H1 (cell line): ENCODE data around the gene C17orf113. TPM values are rescaled to one million over a fixed set of nuclear protein-coding genes. Genes with fewer than 3 reads are reported as not detected.

Experiments used
- CTCF ChIA-PET: fragments of 300-600 bp; sonication (Branson Sonifier 250); formaldehyde crosslinking; loops from one replicate; lab custom pipeline; 2021; ENCODE audit not compliant: partially characterized antibody; lab: Charles Lee
- POLR2A ChIA-PET: fragments of 300-600 bp; sonication (Branson Sonifier 250); formaldehyde crosslinking; loops from one replicate; lab custom pipeline; 2021; ENCODE audit warnings: inconsistent platforms; ENCODE audit not compliant: partially characterized antibody; lab: Charles Lee
- DNase-seq, 2 experiments: peaks; one replicate each; pipeline versions ENCODE4 v3.0.0 to v3.0.0-alpha.2; 2010 to 2022; ENCODE audit warnings: low spot score in 2 of 2, low read depth in 1 of 2, mixed read lengths in 1 of 2
- FAIRE-seq: peaks from 2 replicates; lab custom pipeline; 2011; peaks lifted over from hg19 to GRCh38; lab: Jason Lieb, UNC
- H2AFZ ChIP-seq: 2 replicates; pipeline ENCODE4 v1.8.1; 2012; ENCODE audit warnings: low read length, inconsistent platforms
- H2AK5ac ChIP-seq: 2 replicates; pipeline ENCODE4 v1.6.1; 2013; ENCODE audit warnings: low read depth, low read length
- H2BK120ac ChIP-seq: replicated peaks from 2 replicates; pipeline ENCODE3; 2013; ENCODE audit warnings: low read depth, low read length, inconsistent platforms
- H2BK12ac ChIP-seq: 2 replicates; pipeline ENCODE4 v1.6.1; 2013; ENCODE audit warnings: low read depth, low read length
- H2BK15ac ChIP-seq: 2 replicates; pipeline ENCODE4 v1.6.1; 2013; ENCODE audit warnings: low read length
- H2BK20ac ChIP-seq: 2 replicates; pipeline ENCODE4 v1.6.1; 2013; ENCODE audit warnings: low read length
- H2BK5ac ChIP-seq: 2 replicates; pipeline ENCODE4 v1.6.1; 2013; ENCODE audit warnings: low read depth, low read length
- H3K14ac ChIP-seq: 2 replicates; pipeline ENCODE4 v1.6.1; 2013; ENCODE audit warnings: inconsistent platforms; ENCODE audit not compliant: insufficient read length
- H3K18ac ChIP-seq: 2 replicates; pipeline ENCODE4 v1.6.1; 2013; ENCODE audit warnings: low read length; ENCODE audit errors: extremely low read depth
- H3K23ac ChIP-seq: 2 replicates; pipeline ENCODE4 v1.6.1; 2013; ENCODE audit warnings: inconsistent platforms; ENCODE audit not compliant: insufficient read length
- H3K23me2 ChIP-seq: 2 replicates; pipeline ENCODE4 v1.6.1; 2013; ENCODE audit warnings: low read depth, low read length
- H3K27ac ChIP-seq: 2 replicates; pipeline ENCODE4 v1.6.1; 2011; ENCODE audit warnings: low read depth, low read length, inconsistent platforms
- H3K27me3 ChIP-seq, 4 experiments: replicated peaks in 1 of 4; 1 replicate in 1 of 4; 2 replicates in 3 of 4; pipeline versions ENCODE4 v1.6.1 to v1.8.1; 2011 to 2013; ENCODE audit warnings: low read length in 3 of 4, mild to moderate bottlenecking in 3 of 4, inconsistent platforms in 2 of 4, mixed read lengths in 2 of 4, moderate library complexity in 1 of 4; ENCODE audit not compliant: control insufficient read depth in 3 of 4, insufficient read depth in 3 of 4; ENCODE audit errors: extremely low read depth in 1 of 4
- H3K36me3 ChIP-seq, 4 experiments: 2 replicates each; pipeline versions ENCODE4 v1.6.1 to v1.8.1; 2011 to 2013; ENCODE audit warnings: mild to moderate bottlenecking in 4 of 4, low read length in 3 of 4, moderate library complexity in 2 of 4, control low read depth in 1 of 4, inconsistent platforms in 1 of 4; ENCODE audit not compliant: insufficient read depth in 4 of 4, control insufficient read depth in 2 of 4
- H3K4ac ChIP-seq: replicated peaks from 2 replicates; pipeline ENCODE3; 2013; ENCODE audit warnings: low read length, low read depth, mixed read lengths, inconsistent platforms; ENCODE audit not compliant: insufficient read length
- H3K4me1 ChIP-seq, 4 experiments: replicated peaks in 1 of 4; 1 replicate in 1 of 4; 2 replicates in 3 of 4; pipeline versions ENCODE4 v1.6.1 to v1.8.1; 2011 to 2013; ENCODE audit warnings: low read length in 3 of 4, inconsistent platforms in 2 of 4, mixed read lengths in 1 of 4; ENCODE audit not compliant: insufficient read depth in 4 of 4, control insufficient read depth in 3 of 4
- H3K4me2 ChIP-seq, 2 experiments: 2 replicates each; pipeline versions ENCODE4 v1.6.1 to v1.8.1; 2011 to 2013; ENCODE audit warnings: low read depth in 2 of 2, low read length in 2 of 2, control low read depth in 1 of 2, inconsistent platforms in 1 of 2, mild to moderate bottlenecking in 1 of 2; ENCODE audit not compliant: insufficient read depth in 1 of 2
- H3K4me3 ChIP-seq, 4 experiments: fragments of 200-600, 300-600 bp in 1 of 4; sonication (generic), shearing (Covaris generic), sonication (Bioruptor Twin) in 1 of 4; 2 replicates each; pipeline versions ENCODE4 v1.5.1 to v1.8.1; 2011 to 2016; ENCODE audit warnings: low read length in 4 of 4, low read depth in 3 of 4, control low read depth in 2 of 4, inconsistent platforms in 2 of 4, mild to moderate bottlenecking in 2 of 4, mixed read lengths in 1 of 4, moderate library complexity in 1 of 4; ENCODE audit not compliant: insufficient read depth in 2 of 4; ENCODE audit errors: extremely low read depth in 1 of 4
- H3K56ac ChIP-seq: replicated peaks from 2 replicates; pipeline ENCODE3; 2013; ENCODE audit warnings: low read depth, mild to moderate bottlenecking, mixed read lengths, low read length, inconsistent platforms; ENCODE audit not compliant: insufficient read length
- H3K79me1 ChIP-seq: 2 replicates; pipeline ENCODE4 v1.6.1; 2013; ENCODE audit warnings: low read depth, low read length, control low read depth
- H3K79me2 ChIP-seq, 2 experiments: 2 replicates each; pipeline versions ENCODE4 v1.6.1 to v1.8.1; 2012 to 2013; ENCODE audit warnings: low read length in 2 of 2, mild to moderate bottlenecking in 2 of 2, inconsistent platforms in 1 of 2; ENCODE audit not compliant: insufficient read depth in 2 of 2, control insufficient read depth in 1 of 2
- H3K9ac ChIP-seq, 4 experiments: replicated peaks in 1 of 4; 1 replicate in 1 of 4; 2 replicates in 3 of 4; pipeline versions ENCODE4 v1.6.1 to v1.8.1; 2011 to 2013; ENCODE audit warnings: low read depth in 3 of 4, low read length in 3 of 4, control low read depth in 2 of 4, mild to moderate bottlenecking in 2 of 4, moderate library complexity in 2 of 4, inconsistent platforms in 1 of 4; ENCODE audit errors: extremely low read depth in 1 of 4
- H3K9me3 ChIP-seq, 2 experiments: 2 replicates each; pipeline versions ENCODE4 v1.6.1 to v1.8.1; 2012 to 2013; ENCODE audit warnings: mild to moderate bottlenecking in 2 of 2, moderate library complexity in 2 of 2, control low read depth in 1 of 2, inconsistent platforms in 1 of 2, low read depth in 1 of 2, low read length in 1 of 2, mixed read lengths in 1 of 2; ENCODE audit not compliant: insufficient read depth in 2 of 2
- H4K20me1 ChIP-seq, 2 experiments: replicated peaks in 1 of 2; 2 replicates each; pipeline versions ENCODE3 to v1.8.1; 2011 to 2013; ENCODE audit warnings: inconsistent platforms in 2 of 2, low read length in 2 of 2, mild to moderate bottlenecking in 1 of 2; ENCODE audit not compliant: insufficient read depth in 2 of 2, control insufficient read depth in 1 of 2
- H4K5ac ChIP-seq: 2 replicates; pipeline ENCODE4 v1.6.1; 2013; ENCODE audit warnings: low read length, low read depth, mixed read lengths, inconsistent platforms; ENCODE audit not compliant: insufficient read length
- H4K8ac ChIP-seq: 2 replicates; pipeline ENCODE4 v1.8.0; 2013; ENCODE audit warnings: mild to moderate bottlenecking, moderate library complexity, low read length, inconsistent platforms; ENCODE audit not compliant: insufficient read depth; ENCODE audit errors: extremely low read depth
- H4K91ac ChIP-seq: replicated peaks from 2 replicates; pipeline ENCODE3; 2013; ENCODE audit warnings: low read length, mixed read lengths, inconsistent platforms; ENCODE audit not compliant: insufficient read length
- BACH1 ChIP-seq: IDR thresholded peaks from 2 replicates; pipeline ENCODE4 v1.6.1; 2012; ENCODE audit warnings: low read length, improper control_type of control experiment
- BCL11A ChIP-seq, 2 experiments: IDR thresholded peaks; one replicate each; pipeline ENCODE4 v1.6.1; 2011; ENCODE audit warnings: low read depth in 2 of 2, low read length in 2 of 2, mild to moderate bottlenecking in 2 of 2
- CBX5 ChIP-seq: fragments of 300-800, 300-1000 bp; sonication (generic); IDR thresholded peaks from 2 replicates; pipeline ENCODE4 v1.7.1; 2016; ENCODE audit warnings: antibody characterized with exemption, low read length, low read depth
- CREB1 ChIP-seq: IDR thresholded peaks from 2 replicates; pipeline ENCODE4 v1.6.1; 2012; ENCODE audit warnings: inconsistent platforms
- EGR1 ChIP-seq: IDR thresholded peaks from 2 replicates; pipeline ENCODE4 v1.6.1; 2011; ENCODE audit warnings: low read depth, low read length, borderline replicate concordance
- FOSL1 ChIP-seq: IDR thresholded peaks from 2 replicates; pipeline ENCODE4 v1.6.1; 2011; ENCODE audit warnings: mild to moderate bottlenecking, low read depth, low read length, moderate library complexity; ENCODE audit not compliant: insufficient read depth
- PHF8 ChIP-seq: fragments of 200-600 bp; sonication (generic); conservative IDR thresholded peaks from 2 replicates; pipeline ENCODE4 v1.7.1; 2012; ENCODE audit warnings: low read depth, mild to moderate bottlenecking, inconsistent platforms, low read length, moderate library complexity
- RNF2 ChIP-seq: fragments of 200-900, 300-1000 bp; sonication (generic); IDR thresholded peaks from 2 replicates; pipeline ENCODE4 v1.7.1; 2016; ENCODE audit warnings: borderline replicate concordance, low read depth, mild to moderate bottlenecking, antibody characterized with exemption, low read length; ENCODE audit not compliant: poor library complexity, severe bottlenecking; ENCODE audit errors: missing control alignments
- RXRA ChIP-seq: IDR thresholded peaks from 2 replicates; pipeline ENCODE4 v1.6.1; 2011; ENCODE audit warnings: low read depth, mild to moderate bottlenecking, low read length, moderate library complexity; ENCODE audit not compliant: insufficient read depth
- TCF12 ChIP-seq: IDR thresholded peaks from 2 replicates; pipeline ENCODE4 v1.6.1; 2011; ENCODE audit warnings: low read depth, mild to moderate bottlenecking, low read length
- WGBS, 2 experiments: shearing (Covaris generic) in 1 of 2; methylation state at CpG; one replicate each; pipeline versions ENCODE4 v1.1.6 to v1.1.7; 2013 to 2015; ENCODE audit warnings: low lambda C conversion rate in 2 of 2, mixed read lengths in 2 of 2, inconsistent platforms in 1 of 2, low coverage in 1 of 2, missing lambda C conversion rate in 1 of 2; ENCODE audit not compliant: insufficient replicate concordance in 2 of 2, insufficient coverage in 1 of 2, insufficient read length in 1 of 2; ENCODE audit errors: extremely low coverage in 1 of 2, missing lambda C conversion rate in 1 of 2; 5-methylcytosine and 5-hydroxymethylcytosine counted together
- polyA plus RNA-seq, 7 experiments: library from polyadenylated mRNA; depleted of rRNA in 3 of 7; stranded (reverse) in 5 of 7; unstranded in 2 of 7; fragments of >200 nt in 5 of 7; fragments of 200-250 nt in 2 of 7; gene quantifications; 1 replicate in 5 of 7; 2 replicates in 1 of 7; 4 replicates in 1 of 7; pipeline versions ENCODE4 v1.2.1 to v1.2.3, GENCODE V29; 2011 to 2013; ENCODE audit warnings: missing spikeins in 2 of 7, mixed read lengths in 2 of 7
- total RNA-seq: library from RNA; stranded (reverse); fragmentation: NEBNext Ultra II Directional; extraction: Animal tissue kit (Norgen Biotek cat#: 25700); gene quantifications from 2 replicates; pipeline ENCODE4 v1.2.1, GENCODE V29; 2021
- TF ChIP-seq, protein P1 (sequence below): IDR thresholded peaks from 2 replicates; pipeline ENCODE4 v1.6.1; 2011; ENCODE audit warnings: low read length, improper control_type of control experiment

Gene C17orf113
- total and polyA plus RNA-seq, 2 of the 8 experiments (the other 6 are each of a cell fraction or from before 2014, with no cell fraction given), result 1.0 to 1.4 TPM

DNA sequence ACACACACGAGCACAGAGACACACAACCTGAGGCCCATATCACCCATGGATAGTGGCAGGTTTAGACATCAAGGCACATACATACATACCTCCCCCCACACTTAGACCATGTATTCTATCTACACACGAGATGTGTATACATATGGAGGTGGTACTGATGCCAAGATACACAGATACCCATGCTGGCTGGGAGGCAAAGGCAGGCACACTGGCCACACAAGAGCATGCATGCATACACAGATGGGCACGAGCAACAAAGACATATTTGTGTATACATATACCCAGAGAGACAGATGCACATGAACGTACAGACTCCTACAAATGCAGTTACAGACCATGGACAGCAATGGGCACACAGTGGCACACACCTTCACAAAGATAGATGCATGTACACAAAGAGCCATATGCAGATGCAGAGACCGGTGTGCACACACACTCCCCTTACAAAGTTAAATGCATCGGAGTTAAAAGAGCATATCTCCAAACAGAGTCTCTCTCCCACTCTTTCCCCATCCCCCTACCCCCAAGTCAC lies 2.0 kb upstream of the C17orf113 start:
- H2BK5ac ChIP-seq, result no peak overlapping the region
- 87% methylated on average over 6 of the region's 6 CpGs; no CpG with 5 or more reads in 1 of the 2 experiments for WGBS, 2 experiments
- no peak overlapping the region for H3K9ac ChIP-seq
- H2BK12ac ChIP-seq, result no peak overlapping the region
- H3K4ac ChIP-seq, result no peak overlapping the region
- ChIA-PET CTCF (interaction anchor here (0.9 to 17.0 kb wide), 5 partner anchors 14 to 61 kb away, joined by 5 to 381 read pairs (median 8); partner anchors contain the start of genes DHX58, HSPB9, KAT2A and ZNF385C), POLR2A (interaction anchor here (1.6 to 1.9 kb wide), 2 partner anchors 9 to 11 kb away, joined by 4 read pairs; no protein-coding TSS in a partner anchor)
- no peak overlapping the region for H3K56ac ChIP-seq
- H3K4me1 ChIP-seq, result peaks cover 0 to 28% (median 14%) of the 10 kb centered on the region in 4 experiments; a peak in 6 of 7 replicates
- no peak for FAIRE-seq
- H4K8ac ChIP-seq, result no peak overlapping the region; the same call in 1 of the 2 replicates
- DNase-seq, result no peak
- H2AFZ ChIP-seq, result no peak overlapping the region
- no peak overlapping the region for H2BK15ac ChIP-seq
- no peak overlapping the region for H3K23ac ChIP-seq
- no peaks in the 10 kb centered on the region for H4K20me1 ChIP-seq
- no peak overlapping the region for H3K4me3 ChIP-seq
- H3K79me1 ChIP-seq, result no peaks in the 10 kb centered on the region
- H3K23me2 ChIP-seq, result peaks cover 8% of the 10 kb centered on the region; the same call in 1 of the 2 replicates
- no peak for TF ChIP-seq EGR1
- TF ChIP-seq, protein P1, sequence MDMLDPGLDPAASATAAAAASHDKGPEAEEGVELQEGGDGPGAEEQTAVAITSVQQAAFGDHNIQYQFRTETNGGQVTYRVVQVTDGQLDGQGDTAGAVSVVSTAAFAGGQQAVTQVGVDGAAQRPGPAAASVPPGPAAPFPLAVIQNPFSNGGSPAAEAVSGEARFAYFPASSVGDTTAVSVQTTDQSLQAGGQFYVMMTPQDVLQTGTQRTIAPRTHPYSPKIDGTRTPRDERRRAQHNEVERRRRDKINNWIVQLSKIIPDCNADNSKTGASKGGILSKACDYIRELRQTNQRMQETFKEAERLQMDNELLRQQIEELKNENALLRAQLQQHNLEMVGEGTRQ, result no peak
- no peak for TF ChIP-seq CREB1
- TF ChIP-seq BACH1, result no peak
- no peak for TF ChIP-seq TCF12
- TF ChIP-seq PHF8, result no peak
- no peak for TF ChIP-seq RNF2
- TF ChIP-seq CBX5, result no peak
- no peak for TF ChIP-seq RXRA
- no peak for TF ChIP-seq FOSL1
- TF ChIP-seq BCL11A (IDR thresholded peaks at IDR 0.05; ENCODE audit: low read depth in 2 of 2, low read length in 2 of 2), result no peak
- peaks cover 0 to 4% (median 1%) of the 10 kb centered on the region in 4 experiments; a peak in 3 of 7 replicates for H3K27me3 ChIP-seq
- H2BK120ac ChIP-seq, result peak overlapping the region; percentile 24
- H4K91ac ChIP-seq, result peak overlapping the region; percentile 20
- no peak overlapping the region for H3K18ac ChIP-seq
- H2BK20ac ChIP-seq, result no peak overlapping the region
- H3K27ac ChIP-seq, result no peak overlapping the region
- H2AK5ac ChIP-seq, result 0 out of 2 replicates have a peak overlapping the region, but pooled peaks have one; percentile 54
- no peak overlapping the region for H3K4me2 ChIP-seq
- no peak overlapping the region for H4K5ac ChIP-seq
- no peaks in the 10 kb centered on the region for H3K36me3 ChIP-seq
- no peaks in the 10 kb centered on the region for H3K9me3 ChIP-seq
- H3K14ac ChIP-seq, result no peak overlapping the region
- H3K79me2 ChIP-seq, result no peaks in the 10 kb centered on the region
